Neuronal stem cell (in vitro differentiated cells): Measurements from ENCODE around the gene ARHGAP31.
A peak's percentile ranks its signal among the peaks of the same experiment; 100 is the strongest.

Source experiments
- DNase-seq: peaks from one replicate; pipeline ENCODE4 v3.0.0-alpha.2; 2013; ENCODE audit warnings: low spot score
- H2AFZ ChIP-seq: one replicate; pipeline ENCODE4 v1.6.1; 2013; ENCODE audit warnings: mild to moderate bottlenecking, low read length, inconsistent platforms
- H2AK5ac ChIP-seq: 2 replicates; pipeline ENCODE4 v1.6.1; 2013; ENCODE audit warnings: low read depth, mild to moderate bottlenecking, inconsistent platforms, low read length, moderate library complexity, mixed read lengths
- H2BK120ac ChIP-seq: 2 replicates; pipeline ENCODE4 v1.6.1; 2013; ENCODE audit warnings: low read depth, mild to moderate bottlenecking, inconsistent platforms, low read length, moderate library complexity, mixed read lengths
- H2BK12ac ChIP-seq: one replicate; pipeline ENCODE4 v1.6.1; 2013; ENCODE audit warnings: low read length, inconsistent platforms
- H2BK15ac ChIP-seq: 2 replicates; pipeline ENCODE4 v1.6.1; 2013; ENCODE audit warnings: mild to moderate bottlenecking, low read length, inconsistent platforms, mixed read lengths
- H2BK5ac ChIP-seq: one replicate; pipeline ENCODE4 v1.6.1; 2013; ENCODE audit warnings: inconsistent platforms, mild to moderate bottlenecking, low read length, moderate library complexity
- H3K14ac ChIP-seq: one replicate; pipeline ENCODE4 v1.6.1; 2013; ENCODE audit warnings: low read length, inconsistent platforms
- H3K18ac ChIP-seq: 2 replicates; pipeline ENCODE4 v1.6.1; 2013; ENCODE audit warnings: low read length, inconsistent platforms
- H3K23ac ChIP-seq: 2 replicates; pipeline ENCODE4 v1.6.1; 2013; ENCODE audit warnings: low read depth, mild to moderate bottlenecking, mixed read lengths, low read length, inconsistent platforms; ENCODE audit not compliant: poor library complexity
- H3K27ac ChIP-seq: replicated peaks from 3 replicates; pipeline ENCODE4 v1.5.1; 2013; ENCODE audit warnings: low read length, inconsistent platforms
- H3K27me3 ChIP-seq, 3 experiments: 2 replicates each; pipeline ENCODE4 v1.6.1; 2013; ENCODE audit warnings: low read length in 3 of 3, mild to moderate bottlenecking in 2 of 3, inconsistent platforms in 1 of 3, low read depth in 1 of 3, mixed read lengths in 1 of 3, moderate library complexity in 1 of 3; ENCODE audit not compliant: control insufficient read depth in 3 of 3, insufficient read depth in 3 of 3
- H3K36me3 ChIP-seq, 2 donors: replicated peaks in 1 of 2; 2 replicates each; pipeline ENCODE4 v1.6.1; 2013; ENCODE audit warnings: low read length in 2 of 2; ENCODE audit not compliant: control insufficient read depth in 2 of 2, insufficient read depth in 2 of 2
- H3K4ac ChIP-seq: 2 replicates; pipeline ENCODE4 v1.6.1; 2013; ENCODE audit warnings: inconsistent platforms, mild to moderate bottlenecking, low read length, moderate library complexity
- H3K4me1 ChIP-seq, 2 donors: 1 replicate in 1 of 2; 2 replicates in 1 of 2; pipeline ENCODE4 v1.6.1; 2013; ENCODE audit warnings: low read length in 2 of 2, low read depth in 1 of 2; ENCODE audit not compliant: control insufficient read depth in 2 of 2, insufficient read depth in 1 of 2
- H3K4me2 ChIP-seq: one replicate; pipeline ENCODE4 v1.6.1; 2013; ENCODE audit warnings: mild to moderate bottlenecking, low read length, inconsistent platforms; ENCODE audit not compliant: insufficient read depth, poor library complexity, severe bottlenecking
- H3K4me3 ChIP-seq, 2 donors: 2 replicates each; pipeline ENCODE4 v1.5.1; 2013; ENCODE audit warnings: low read length in 2 of 2, mild to moderate bottlenecking in 2 of 2, inconsistent platforms in 1 of 2, moderate library complexity in 1 of 2
- H3K79me1 ChIP-seq: one replicate; pipeline ENCODE4 v1.6.1; 2013; ENCODE audit warnings: low read depth, mild to moderate bottlenecking, inconsistent platforms, low read length, moderate library complexity
- H3K9ac ChIP-seq: one replicate; pipeline ENCODE4 v1.6.1; 2013; ENCODE audit warnings: mild to moderate bottlenecking, low read depth, low read length, inconsistent platforms; ENCODE audit not compliant: poor library complexity
- H3K9me3 ChIP-seq, 2 donors: replicated peaks in 1 of 2; 2 replicates each; pipeline versions ENCODE3 to v1.6.1; 2013; ENCODE audit warnings: low read length in 2 of 2, mild to moderate bottlenecking in 2 of 2, inconsistent platforms in 1 of 2, low read depth in 1 of 2, mixed read lengths in 1 of 2, moderate library complexity in 1 of 2; ENCODE audit not compliant: control insufficient read depth in 2 of 2, insufficient read depth in 1 of 2
- H4K8ac ChIP-seq: one replicate; pipeline ENCODE4 v1.6.1; 2013; ENCODE audit warnings: low read depth, mild to moderate bottlenecking, inconsistent platforms, low read length, moderate library complexity
- H4K91ac ChIP-seq: one replicate; pipeline ENCODE4 v1.6.1; 2013; ENCODE audit warnings: low read length, low read depth, mild to moderate bottlenecking, inconsistent platforms; ENCODE audit not compliant: poor library complexity
- WGBS, 2 donors: extraction: QIAGEN DNeasy Blood & Tissue Kit; methylation state at CpG; one replicate each; pipeline ENCODE4 v1.1.7; 2013; ENCODE audit warnings: missing lambda C conversion rate in 2 of 2, mixed read lengths in 1 of 2; ENCODE audit not compliant: insufficient read length in 2 of 2, insufficient replicate concordance in 1 of 2; ENCODE audit errors: extremely low coverage in 2 of 2; 5-methylcytosine and 5-hydroxymethylcytosine counted together

ARHGAP31 gene

DNA sequence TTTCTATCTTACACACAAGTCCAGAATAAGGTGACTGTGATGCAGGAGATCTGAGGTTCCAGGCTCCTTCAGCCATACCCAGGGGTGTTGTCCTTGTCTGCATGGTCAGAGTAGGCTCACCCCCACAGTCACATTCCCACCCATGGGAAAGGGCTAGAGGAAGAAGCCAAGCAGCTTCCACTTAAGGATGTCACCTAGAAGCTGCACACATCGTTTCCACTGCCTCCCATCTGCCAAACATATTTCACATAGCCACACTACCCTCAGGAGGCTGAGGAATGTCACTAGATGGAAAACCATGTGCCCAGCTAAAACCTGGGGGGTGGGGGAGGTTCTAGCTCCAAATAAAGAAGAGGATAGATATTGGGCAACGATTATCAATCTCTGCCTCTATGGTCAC lies 111.1 kb downstream of the ARHGAP31 start:
- Histone ChIP-seq H2BK15ac (no peak overlapping the region), H3K27ac (no peak overlapping the region), H2BK5ac (no peak overlapping the region), H3K23ac (no peak overlapping the region), H3K9me3 (no peaks in the 10 kb centered on the region), H2BK120ac (no peak overlapping the region), H3K4me3 (no peak overlapping the region), H3K18ac (peak overlapping the region; percentile 15), H2AK5ac (no peak overlapping the region), H3K4me1 (peaks cover 3 to 8% of the 10 kb centered on the region in 2 donors), H4K8ac (no peak overlapping the region), H3K9ac (no peak overlapping the region), H3K79me1 (no peaks in the 10 kb centered on the region), H3K27me3 (no peaks in the 10 kb centered on the region), H4K91ac (no peak overlapping the region), H3K4ac (no peak overlapping the region), H3K36me3 (no peaks in the 10 kb centered on the region), H3K14ac (no peak overlapping the region), H2BK12ac (no peak overlapping the region), H3K4me2 (no peak overlapping the region), H2AFZ (no peak overlapping the region)
- no CpG with 5 or more reads among the region's 2 CpGs for WGBS, 2 donors
- DNase-seq = no peak

DNA sequence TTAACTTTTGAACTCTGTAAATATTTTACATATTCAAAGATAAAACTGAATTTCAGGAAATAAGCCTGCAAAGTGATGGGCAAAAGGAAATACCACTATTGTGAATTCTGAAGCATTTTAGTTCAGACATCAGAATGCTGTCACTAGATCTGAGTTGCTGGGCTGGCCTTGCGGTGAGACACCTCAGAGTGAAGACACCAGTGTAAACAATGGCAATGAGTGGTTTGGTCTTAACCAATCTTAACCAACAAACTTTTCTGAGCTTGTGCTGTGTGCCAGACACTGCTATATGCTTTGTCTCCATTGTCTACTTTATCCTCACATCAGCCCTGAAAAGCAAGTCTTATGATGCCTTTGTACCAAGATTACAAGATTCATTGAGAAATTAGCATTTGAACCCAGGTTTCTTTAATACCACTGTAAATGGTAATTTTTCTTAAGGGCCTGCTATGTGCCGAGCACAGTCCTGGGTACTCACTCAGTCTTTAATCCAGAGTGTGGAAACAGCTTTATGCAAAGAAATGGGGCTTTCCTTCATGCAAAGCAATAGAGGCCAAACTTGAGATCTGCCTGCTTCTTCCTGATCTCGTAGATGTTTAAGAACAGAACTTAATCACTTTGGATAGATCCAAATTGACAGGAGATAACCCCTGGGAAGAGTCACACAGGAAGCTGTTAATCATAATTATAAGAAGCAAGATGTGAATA lies 114.2 kb downstream of the ARHGAP31 start:
- no peak overlapping the region for H4K91ac ChIP-seq
- no peak overlapping the region for H2BK120ac ChIP-seq
- H3K4me1 ChIP-seq = peaks cover 0 to 3% of the 10 kb centered on the region in 2 donors
- no peaks in the 10 kb centered on the region for H3K36me3 ChIP-seq
- H2AK5ac ChIP-seq = no peak overlapping the region
- no peaks in the 10 kb centered on the region for H3K79me1 ChIP-seq
- H2BK12ac ChIP-seq = no peak overlapping the region
- H3K18ac ChIP-seq = no peak overlapping the region
- no peaks in the 10 kb centered on the region for H3K9me3 ChIP-seq
- no peak overlapping the region for H2AFZ ChIP-seq
- H3K27ac ChIP-seq = no peak overlapping the region
- H3K4ac ChIP-seq = no peak overlapping the region
- no peak overlapping the region for H2BK5ac ChIP-seq
- no CpG with 5 or more reads among the region's 3 CpGs for WGBS, 2 donors
- no peak overlapping the region for H3K4me2 ChIP-seq
- H3K4me3 ChIP-seq = no peak overlapping the region
- H4K8ac ChIP-seq = no peak overlapping the region
- no peak for DNase-seq
- no peak overlapping the region for H2BK15ac ChIP-seq
- no peaks in the 10 kb centered on the region for H3K27me3 ChIP-seq
- H3K9ac ChIP-seq = no peak overlapping the region
- no peak overlapping the region for H3K23ac ChIP-seq
- no peak overlapping the region for H3K14ac ChIP-seq

DNA sequence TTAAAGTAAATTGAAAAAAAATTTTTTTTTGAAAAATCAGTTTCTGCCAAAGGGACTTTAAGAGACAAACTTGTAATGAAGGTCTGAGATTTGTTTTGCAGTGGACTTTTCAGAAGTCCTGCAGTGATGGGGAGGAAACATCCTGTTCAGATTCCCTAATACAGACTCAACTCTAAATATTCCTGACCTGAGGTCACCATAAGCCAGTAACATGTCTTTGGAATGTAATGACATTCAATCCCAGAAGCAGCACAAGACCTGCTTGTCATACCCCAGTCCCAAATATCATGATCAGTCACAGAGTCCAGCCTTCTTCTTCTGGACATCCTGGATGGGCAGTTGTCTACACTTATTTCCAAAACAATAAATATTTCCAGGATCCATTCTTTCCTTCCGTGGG lies 115.7 kb downstream of the ARHGAP31 start:
- Histone ChIP-seq H3K36me3 (no peaks in the 10 kb centered on the region), H3K27me3 (no peaks in the 10 kb centered on the region), H2BK12ac (no peak overlapping the region), H3K4ac (no peak overlapping the region), H2AFZ (no peak overlapping the region), H3K27ac (no peak overlapping the region), H3K4me2 (no peak overlapping the region), H2AK5ac (no peak overlapping the region), H2BK120ac (no peak overlapping the region), H4K8ac (no peak overlapping the region), H2BK15ac (no peak overlapping the region), H3K14ac (no peak overlapping the region), H3K79me1 (no peaks in the 10 kb centered on the region), H3K18ac (no peak overlapping the region), H2BK5ac (no peak overlapping the region), H3K4me3 (no peak overlapping the region), H3K9ac (no peak overlapping the region), H3K4me1 (peaks cover 0 to 2% of the 10 kb centered on the region in 2 donors), H4K91ac (no peak overlapping the region), H3K23ac (no peak overlapping the region), H3K9me3 (no peaks in the 10 kb centered on the region)
- WGBS, 2 donors = no CpG with 5 or more reads among the region's 1 CpG
- DNase-seq = no peak

DNA sequence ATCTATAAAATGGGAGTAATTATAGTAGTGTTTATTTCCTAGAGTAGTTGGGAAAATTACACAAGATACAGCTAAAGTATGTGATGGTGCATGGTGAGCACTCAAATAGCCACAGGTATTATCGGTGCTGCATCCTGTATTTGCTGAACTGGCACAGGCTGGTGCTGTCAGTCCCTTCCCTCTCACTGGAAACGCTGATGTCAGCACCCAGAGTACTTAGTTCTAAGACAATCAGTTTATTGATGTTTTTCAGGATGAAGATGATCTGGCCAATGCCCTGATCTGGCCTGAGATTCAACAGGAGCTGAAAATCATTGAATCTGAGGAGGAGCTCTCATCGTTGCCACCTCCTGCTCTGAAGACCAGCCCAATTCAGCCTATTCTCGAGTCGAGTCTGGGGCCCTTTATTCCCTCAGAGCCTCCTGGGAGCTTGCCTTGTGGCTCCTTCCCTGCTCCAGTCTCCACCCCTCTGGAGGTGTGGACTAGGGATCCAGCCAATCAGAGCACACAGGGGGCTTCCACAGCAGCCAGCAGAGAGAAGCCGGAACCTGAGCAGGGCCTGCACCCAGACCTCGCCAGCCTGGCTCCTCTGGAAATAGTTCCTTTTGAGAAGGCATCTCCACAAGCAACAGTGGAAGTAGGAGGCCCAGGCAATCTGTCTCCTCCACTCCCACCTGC lies 119.6 kb downstream of the ARHGAP31 start:
- no peak for DNase-seq
- Histone ChIP-seq H4K8ac (no peak overlapping the region), H2BK5ac (no peak overlapping the region), H2AFZ (peak overlapping the region; percentile 50), H3K4me3 (no peak overlapping the region), H3K23ac (no peak overlapping the region), H3K4me1 (no peaks in the 10 kb centered on the region), H3K18ac (no peak overlapping the region), H3K4ac (no peak overlapping the region), H2BK15ac (no peak overlapping the region), H3K79me1 (no peaks in the 10 kb centered on the region), H2BK120ac (no peak overlapping the region), H3K36me3 (no peaks in the 10 kb centered on the region), H3K9me3 (no peaks in the 10 kb centered on the region), H3K27me3 (no peaks in the 10 kb centered on the region), H3K27ac (no peak overlapping the region), H2BK12ac (no peak overlapping the region), H3K9ac (no peak overlapping the region), H3K4me2 (no peak overlapping the region), H4K91ac (no peak overlapping the region), H2AK5ac (peak overlapping the region; percentile 25), H3K14ac (no peak overlapping the region)
- no CpG with 5 or more reads among the region's 7 CpGs for WGBS, 2 donors
